Psoas muscle (tissue), 8 donors: ENCODE data around the gene SPNS2. TPM values are rescaled to one million over a fixed set of nuclear protein-coding genes. Genes with fewer than 3 reads are reported as not detected.

ENCODE experiments used
- ATAC-seq, 4 donors: fragments of 200-7000 bp; cut with Tn5 transposase; one replicate each; pipeline ENCODE4 v1.9.1; 2020; ENCODE audit warnings: moderate library complexity in 3 of 4, mild to moderate bottlenecking in 2 of 4
- DNase-seq, 2 donors: peaks; one replicate each; pipeline ENCODE4 v3.0.0-alpha.2; 2020
- H3K27ac ChIP-seq: fragments of 200-600 bp; one replicate; pipeline ENCODE4 v1.8.0; 2022
- H3K27me3 ChIP-seq, 3 donors: fragments of 200-600 bp in 1 of 3; one replicate each; pipeline versions ENCODE4 v1.6.1 to v1.8.0; 2013 to 2022; ENCODE audit warnings: low read length in 2 of 3, mild to moderate bottlenecking in 2 of 3, moderate library complexity in 1 of 3; ENCODE audit not compliant: insufficient read depth in 3 of 3
- H3K36me3 ChIP-seq, 2 donors: fragments of 200-600 bp in 1 of 2; one replicate each; pipeline versions ENCODE4 v1.6.1 to v1.8.0; 2013 to 2022; ENCODE audit warnings: low read depth in 1 of 2, mild to moderate bottlenecking in 1 of 2, moderate library complexity in 1 of 2; ENCODE audit not compliant: insufficient read depth in 1 of 2
- H3K4me1 ChIP-seq: fragments of 200-600 bp; one replicate; pipeline ENCODE4 v1.8.0; 2022
- H3K4me3 ChIP-seq: fragments of 200-600 bp; one replicate; pipeline ENCODE4 v1.8.0; 2022; ENCODE audit warnings: mild to moderate bottlenecking
- H3K9me3 ChIP-seq: fragments of 200-600 bp; one replicate; pipeline ENCODE4 v1.8.0; 2022
- WGBS, 3 donors: extraction: QIAGEN DNeasy Blood & Tissue Kit; methylation state at CpG; one replicate each; pipeline versions ENCODE4 v1.1.6 to v1.1.7; 2013; 5-methylcytosine and 5-hydroxymethylcytosine counted together
- intact Hi-C, 2 donors: fragments of 100-400 bp; cut with DNase I; formaldehyde crosslinking; loops; one replicate each; pipeline versions ENCODE4 v1.11.0 to v1.14.2; 2022
- polyA plus RNA-seq, 3 donors: library from polyadenylated mRNA; stranded (reverse); fragments of 200-250 nt; gene quantifications; one replicate each; pipeline ENCODE4 v1.2.3, GENCODE V29; 2013
- total RNA-seq, 4 donors: library from RNA; stranded (reverse); fragmentation: NEBNext Ultra II Directional in 2 of 4; extraction: Animal tissue kit (Norgen Biotek cat#: 25700) in 2 of 4; gene quantifications; one replicate each; pipeline versions ENCODE4 v1.2.1 to v1.2.4, GENCODE V29; 2021 to 2023
- TF ChIP-seq, protein P1 (sequence below): fragments of 200-600 bp; IDR thresholded peaks from one replicate; pipeline ENCODE4 v1.8.0; 2022; ENCODE audit warnings: antibody characterized with exemption
- donor health status: healthy with polysubstance abuse.
- donor health status: DM: no; HTN: no; CAD: no; lungs with moderate emphysema.
- donor health status: Bipolar disorder and iron deficiency.
- donor health status: healthy.
- donor health status: DM: yes; HTN: yes; CAD: no.
- donor health status: DM: no; HTN: no; CAD: no.
- donor health status: DM: no; HTN: no; CAD: no.
- donor health status: DM: yes; HTN: yes; CAD: no.

SPNS2 gene
- total and polyA plus RNA-seq, 7 donors = 3.5 to 10.6 (median 6.4) TPM

GRCh38 chr17:4548061-4548461, 49.4 kb downstream of the SPNS2 start:
- ATAC-seq (no peak), DNase-seq (peak in 1 of 2 donors; percentile 52)
- H3K27me3 ChIP-seq = no peaks in the 10 kb centered on the region
- no peaks in the 10 kb centered on the region for H3K9me3 ChIP-seq
- TF ChIP-seq, protein P1, sequence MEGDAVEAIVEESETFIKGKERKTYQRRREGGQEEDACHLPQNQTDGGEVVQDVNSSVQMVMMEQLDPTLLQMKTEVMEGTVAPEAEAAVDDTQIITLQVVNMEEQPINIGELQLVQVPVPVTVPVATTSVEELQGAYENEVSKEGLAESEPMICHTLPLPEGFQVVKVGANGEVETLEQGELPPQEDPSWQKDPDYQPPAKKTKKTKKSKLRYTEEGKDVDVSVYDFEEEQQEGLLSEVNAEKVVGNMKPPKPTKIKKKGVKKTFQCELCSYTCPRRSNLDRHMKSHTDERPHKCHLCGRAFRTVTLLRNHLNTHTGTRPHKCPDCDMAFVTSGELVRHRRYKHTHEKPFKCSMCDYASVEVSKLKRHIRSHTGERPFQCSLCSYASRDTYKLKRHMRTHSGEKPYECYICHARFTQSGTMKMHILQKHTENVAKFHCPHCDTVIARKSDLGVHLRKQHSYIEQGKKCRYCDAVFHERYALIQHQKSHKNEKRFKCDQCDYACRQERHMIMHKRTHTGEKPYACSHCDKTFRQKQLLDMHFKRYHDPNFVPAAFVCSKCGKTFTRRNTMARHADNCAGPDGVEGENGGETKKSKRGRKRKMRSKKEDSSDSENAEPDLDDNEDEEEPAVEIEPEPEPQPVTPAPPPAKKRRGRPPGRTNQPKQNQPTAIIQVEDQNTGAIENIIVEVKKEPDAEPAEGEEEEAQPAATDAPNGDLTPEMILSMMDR = no peak
- no peak overlapping the region for H3K4me3 ChIP-seq
- H3K27ac ChIP-seq = no peak overlapping the region
- intact Hi-C loops = no loop called here
- WGBS, 3 donors = 87 to 92% (median 91%) methylated on average over 14 to 18 of the region's 18 CpGs
- no peaks in the 10 kb centered on the region for H3K4me1 ChIP-seq
- peaks cover 7 to 92% of the 10 kb centered on the region in 2 donors for H3K36me3 ChIP-seq

DNA sequence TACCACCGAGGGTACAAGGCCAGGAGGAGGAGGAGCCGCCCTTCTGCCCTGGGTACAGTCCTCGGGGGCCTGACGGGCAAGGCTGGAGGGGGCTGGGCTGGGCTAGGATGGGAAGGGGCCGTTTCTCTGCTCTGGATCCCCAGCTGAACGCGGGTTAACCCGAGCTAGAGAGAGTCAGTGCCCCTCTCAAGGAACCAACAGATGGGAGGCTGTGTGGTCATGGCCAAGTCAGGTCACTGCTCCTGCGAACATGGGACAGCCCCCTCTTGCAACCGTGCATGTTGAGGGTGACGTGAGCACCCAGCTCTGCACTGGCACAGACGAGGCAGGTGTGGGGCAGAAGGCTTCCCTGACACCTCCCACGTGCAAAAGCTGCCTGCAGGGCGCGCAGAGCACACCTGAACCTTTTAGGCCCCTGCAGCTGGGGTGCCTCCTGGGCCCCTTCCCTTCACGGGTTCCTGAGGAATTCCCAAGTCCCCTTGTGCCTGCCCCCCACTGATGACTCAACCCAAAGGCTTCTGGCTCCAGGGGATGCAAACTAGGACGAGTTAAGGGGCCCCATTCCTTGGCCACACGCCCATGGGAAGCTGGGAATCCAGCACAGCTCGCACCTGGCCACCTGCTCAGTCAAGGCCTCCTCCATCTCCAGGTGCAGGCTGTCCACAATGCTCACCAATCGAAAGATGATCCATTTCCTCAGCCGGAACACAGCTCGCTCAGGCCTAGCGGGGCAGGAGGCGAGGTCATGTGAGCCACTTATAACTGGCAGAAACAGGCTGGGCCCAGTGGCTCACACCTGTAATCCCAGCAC, 50.2 kb downstream of the SPNS2 start:
- Histone ChIP-seq H3K4me1 (peaks cover 1% of the 10 kb centered on the region), H3K4me3 (no peak overlapping the region), H3K27ac (no peak overlapping the region), H3K9me3 (no peaks in the 10 kb centered on the region), H3K36me3 (peaks cover 7 to 92% of the 10 kb centered on the region in 2 donors), H3K27me3 (no peaks in the 10 kb centered on the region)
- DNase-seq = peak in 1 of 2 donors; percentile 42
- TF ChIP-seq, protein P1 = no peak
- intact Hi-C loops = no loop called here
- ATAC-seq = no peak
- WGBS, 3 donors = 85 to 87% (median 85%) methylated on average over 24 of the region's 24 CpGs

DNA sequence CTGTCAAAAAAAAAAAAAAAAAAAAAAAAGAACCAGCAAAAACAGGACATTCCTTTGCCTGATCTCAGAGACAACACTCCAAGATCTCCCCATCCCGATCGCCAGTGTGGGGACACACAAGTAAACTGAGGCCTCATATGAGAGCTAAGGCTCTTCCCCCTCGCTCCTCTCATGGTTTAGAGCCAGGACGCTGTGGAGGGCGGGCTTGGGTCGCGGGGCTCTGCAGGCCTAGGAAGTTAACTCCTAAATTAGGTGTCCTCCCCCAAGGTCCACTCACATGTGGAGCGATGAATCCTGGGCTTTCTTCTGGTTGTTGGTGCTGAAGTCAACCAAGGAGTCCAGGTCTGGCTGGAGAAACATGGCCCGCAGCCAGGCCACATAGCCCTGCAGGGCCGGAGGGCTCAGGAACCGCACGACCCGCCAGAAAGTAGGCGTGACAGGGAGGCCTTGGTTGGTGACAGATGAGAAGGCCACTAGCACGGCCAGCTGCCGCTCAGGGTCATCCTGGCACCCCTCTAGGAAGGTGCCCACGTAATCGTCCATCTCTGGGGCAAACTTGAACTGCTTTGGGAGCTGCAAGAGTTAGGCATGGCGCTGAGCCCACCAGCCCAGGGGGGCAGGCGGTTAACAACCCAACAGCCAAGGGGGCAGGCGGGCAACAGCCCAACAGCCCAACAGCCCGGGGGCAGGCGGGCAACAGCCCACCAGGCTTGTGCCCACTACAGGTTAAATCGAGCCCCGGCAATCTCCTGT, 51.3 kb downstream of the SPNS2 start:
- intact Hi-C loops = no loop called here
- H3K9me3 ChIP-seq = no peaks in the 10 kb centered on the region
- H3K4me1 ChIP-seq = peaks cover 9% of the 10 kb centered on the region
- WGBS, 3 donors = 68 to 83% (median 69%) methylated on average over 25 of the region's 25 CpGs
- peaks cover 7 to 86% of the 10 kb centered on the region in 2 donors for H3K36me3 ChIP-seq
- H3K4me3 ChIP-seq = no peak overlapping the region
- TF ChIP-seq, protein P1 = no peak
- peak; percentile 14 to 58 for DNase-seq
- ATAC-seq = peak in 1 of 4 donors; percentile 12
- no peak overlapping the region for H3K27ac ChIP-seq
- no peaks in the 10 kb centered on the region for H3K27me3 ChIP-seq

DNA sequence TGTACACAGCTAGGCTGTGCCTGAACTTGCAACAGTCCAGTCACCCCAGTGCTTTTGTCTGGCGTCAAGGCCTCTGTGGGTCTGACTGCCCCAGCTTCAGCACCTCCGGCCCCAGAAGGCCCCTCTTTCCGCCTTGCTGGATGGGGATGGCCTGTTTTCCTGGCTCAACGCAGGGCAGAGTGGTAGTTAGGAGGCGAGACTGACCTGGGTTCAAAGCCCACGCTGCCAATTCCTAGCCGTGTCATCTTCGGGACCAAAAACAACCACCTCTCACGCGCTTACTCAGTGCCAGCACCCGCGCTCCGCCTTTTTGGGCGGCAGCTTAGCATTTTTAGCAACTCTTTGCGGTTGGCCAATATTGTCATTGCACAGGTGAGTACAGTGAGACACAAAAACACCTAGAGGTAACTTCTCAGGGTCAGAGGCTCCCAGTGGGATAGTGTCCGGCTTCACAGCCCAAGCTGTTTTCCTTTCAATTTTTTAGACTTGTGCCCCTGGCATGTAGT, 51.9 kb downstream of the SPNS2 start:
- WGBS, 3 donors = 89 to 94% (median 91%) methylated on average over 16 of the region's 16 CpGs
- intact Hi-C loops = no loop called here
- H3K36me3 ChIP-seq = peaks cover 7 to 83% of the 10 kb centered on the region in 2 donors

More for the DNA sequence above, 51.9 kb downstream of the SPNS2 start:
- DNase-seq (no peak), ATAC-seq (no peak)
- Histone ChIP-seq H3K27ac (no peak overlapping the region), H3K4me3 (no peak overlapping the region), H3K4me1 (peaks cover 9% of the 10 kb centered on the region), H3K27me3 (no peaks in the 10 kb centered on the region), H3K9me3 (no peaks in the 10 kb centered on the region)
- TF ChIP-seq, protein P1 = no peak
